ENCODE results near the gene SAMD14.

SAMD14 gene

DNA sequence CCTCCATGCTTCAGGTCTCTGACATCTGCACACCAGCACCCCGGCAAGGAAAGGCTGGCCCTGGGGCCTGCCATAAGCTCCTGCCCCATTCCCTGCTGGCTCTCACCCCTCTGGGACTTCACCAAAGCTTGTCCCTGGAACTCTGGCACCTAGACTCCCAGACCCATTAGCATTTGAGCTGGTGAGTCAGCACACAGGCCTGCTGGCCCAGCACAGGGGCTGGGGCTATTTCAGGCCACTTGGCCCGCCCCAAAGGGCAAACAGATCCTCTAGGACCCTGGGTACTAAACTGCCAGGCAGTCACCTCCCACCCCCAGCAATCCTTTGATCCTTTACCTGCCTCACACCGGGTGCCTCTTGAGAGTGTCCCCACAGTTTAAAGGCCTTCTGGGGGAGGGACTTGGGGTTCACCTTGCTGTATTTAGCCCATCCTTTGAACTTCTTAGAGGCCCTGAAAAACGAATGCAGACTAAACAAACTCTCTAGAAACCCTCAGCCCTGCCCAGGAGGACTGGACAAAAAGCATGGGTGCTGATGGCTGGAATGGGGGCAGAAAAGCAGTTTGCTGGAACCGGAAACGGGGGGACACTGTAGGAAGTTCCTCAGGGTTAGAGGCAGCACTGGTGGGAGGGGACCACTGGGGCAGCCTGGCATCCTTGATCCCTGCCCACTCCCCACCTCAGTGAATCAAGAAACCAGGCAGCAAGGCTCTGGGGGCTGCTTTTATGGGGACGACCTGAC lies 3.2 kb upstream of the SAMD14 start:
- no peak for DNase-seq (ENCODE audit: low read depth)

DNA sequence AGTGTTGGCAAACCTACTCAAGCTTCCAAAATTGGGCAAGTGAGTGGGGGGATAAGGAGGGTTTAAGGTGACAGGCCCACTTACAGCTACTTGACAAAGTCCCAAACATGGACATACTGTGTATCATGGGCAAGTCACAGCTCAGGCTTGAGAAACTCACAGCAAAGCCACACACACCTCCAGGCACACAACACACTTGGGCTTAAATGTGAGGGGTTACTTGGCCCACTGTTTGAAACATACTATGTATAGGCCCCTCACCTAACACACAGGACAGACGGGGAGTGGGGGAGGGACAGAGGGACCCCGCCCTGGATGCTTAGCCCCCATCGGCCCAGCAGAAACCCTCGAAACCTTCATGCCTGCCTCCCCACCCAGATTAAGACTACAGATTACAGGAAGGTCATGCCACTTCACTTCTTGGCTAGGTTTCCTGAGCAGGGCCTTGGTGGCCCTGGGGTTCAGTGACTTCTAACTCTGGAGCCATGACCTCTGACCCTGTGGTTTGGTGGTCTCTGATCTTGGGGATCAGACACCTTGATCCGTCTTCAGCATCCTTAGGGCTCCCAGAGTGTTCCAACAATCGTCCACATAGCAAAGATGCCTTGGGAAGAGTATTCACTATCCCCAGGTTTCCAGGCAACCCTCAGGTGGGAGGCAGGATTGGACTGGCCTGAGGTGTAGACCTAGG lies 2.3 kb upstream of the SAMD14 start:
- DNase-seq (ENCODE audit: low read depth) = no peak

DNA sequence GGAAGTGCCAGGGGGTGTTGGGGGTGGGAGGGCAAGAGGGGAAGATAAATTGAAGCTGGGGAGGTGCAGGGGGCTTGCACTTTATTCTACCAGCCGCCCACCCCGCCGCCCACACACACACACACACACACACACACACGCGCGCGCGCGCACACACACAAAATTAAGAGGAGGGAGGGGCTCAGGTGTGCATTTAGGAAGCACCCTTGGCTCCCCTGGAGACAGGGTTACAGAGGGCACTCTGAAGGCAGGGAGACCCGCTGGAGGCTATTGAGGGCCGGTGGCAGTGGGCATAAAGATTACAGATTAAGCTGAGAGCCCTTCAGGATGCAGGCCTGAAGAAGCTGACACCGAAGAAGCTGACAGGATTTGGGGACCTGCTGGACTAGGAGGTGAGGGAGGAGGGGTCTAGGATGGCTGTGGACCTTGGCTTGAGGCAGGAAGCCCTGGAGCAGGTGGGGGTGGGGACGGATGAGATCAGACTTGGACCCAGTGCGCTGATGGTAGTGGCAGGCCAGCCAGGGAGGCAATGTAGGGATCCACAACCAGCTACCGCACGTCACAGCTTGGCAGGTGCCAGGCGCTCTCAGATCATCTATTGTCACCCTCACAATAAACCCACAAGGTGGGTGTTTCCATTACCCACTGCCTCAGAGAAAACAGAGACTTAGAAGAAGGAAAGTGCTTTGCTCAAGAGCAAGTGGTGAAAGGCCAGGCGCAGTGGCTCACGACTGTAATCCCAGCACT lies 772 bp upstream of the SAMD14 start:
- DNase-seq (ENCODE audit: low read depth) = no peak

DNA sequence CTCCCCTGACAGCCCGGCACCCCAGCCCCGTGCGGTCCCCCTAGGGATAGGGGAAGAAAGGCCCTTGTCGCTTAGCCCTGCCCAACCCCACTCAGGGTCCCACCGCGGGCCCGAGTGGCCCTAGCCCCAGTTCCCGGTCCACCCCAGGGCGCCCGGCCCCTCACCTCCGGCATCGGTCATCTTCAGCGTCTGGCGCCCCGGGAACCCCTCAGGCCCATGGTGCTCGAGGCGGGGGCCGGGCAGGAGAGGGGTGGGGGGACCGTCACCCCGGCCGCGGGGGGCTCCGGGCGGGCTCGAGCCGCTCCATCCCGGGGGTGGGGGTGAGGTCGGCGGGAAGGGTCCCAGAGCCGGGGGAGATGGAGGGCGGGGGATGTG lies 620 bp downstream of the SAMD14 start:
- DNase-seq (ENCODE audit: low read depth) = no peak

DNA sequence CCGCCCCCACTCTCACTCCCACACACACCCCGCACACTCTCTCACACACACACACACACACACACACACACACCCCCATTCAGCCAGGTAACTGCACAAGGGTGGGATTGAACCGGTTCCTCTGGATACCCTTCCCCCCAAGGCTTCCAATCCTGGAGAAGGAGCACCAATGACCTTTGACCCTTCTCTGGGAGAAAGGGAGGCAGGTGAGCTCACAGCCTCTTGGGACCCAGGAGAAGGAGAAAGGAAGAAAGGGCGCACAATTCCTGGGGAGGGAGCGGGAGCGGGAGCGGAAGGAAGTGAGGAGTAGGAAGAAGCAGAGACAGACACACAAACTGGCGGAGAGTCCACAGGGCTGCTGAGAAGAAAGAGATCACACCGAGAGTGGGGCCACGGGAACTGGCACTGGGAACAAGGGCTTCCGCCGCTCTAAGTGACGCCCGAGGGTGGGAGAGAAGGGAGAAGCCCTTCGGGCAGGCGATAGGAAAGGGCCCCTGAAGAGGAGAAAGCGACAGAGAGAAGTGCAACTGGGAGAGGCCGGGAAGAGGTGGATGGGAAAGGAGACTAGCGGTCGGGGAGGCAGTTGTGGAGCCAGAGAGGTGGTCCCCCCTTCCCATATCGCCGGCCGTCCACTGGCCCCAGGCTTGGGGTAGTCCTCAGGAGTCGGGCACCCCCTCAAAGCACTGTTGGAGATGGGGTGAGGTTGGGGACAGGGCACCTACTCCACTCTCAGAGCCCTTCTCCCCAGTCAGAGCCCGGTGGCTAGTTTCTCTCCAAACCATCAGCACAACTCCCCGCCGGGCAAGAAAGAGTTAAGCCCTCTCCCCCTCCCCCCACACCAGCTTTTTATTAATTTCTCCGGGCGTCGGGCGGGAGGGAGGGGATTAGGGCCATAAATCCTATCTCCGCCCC lies 1.3 kb downstream of the SAMD14 start:
- DNase-seq (ENCODE audit: low read depth) = no peak

DNA sequence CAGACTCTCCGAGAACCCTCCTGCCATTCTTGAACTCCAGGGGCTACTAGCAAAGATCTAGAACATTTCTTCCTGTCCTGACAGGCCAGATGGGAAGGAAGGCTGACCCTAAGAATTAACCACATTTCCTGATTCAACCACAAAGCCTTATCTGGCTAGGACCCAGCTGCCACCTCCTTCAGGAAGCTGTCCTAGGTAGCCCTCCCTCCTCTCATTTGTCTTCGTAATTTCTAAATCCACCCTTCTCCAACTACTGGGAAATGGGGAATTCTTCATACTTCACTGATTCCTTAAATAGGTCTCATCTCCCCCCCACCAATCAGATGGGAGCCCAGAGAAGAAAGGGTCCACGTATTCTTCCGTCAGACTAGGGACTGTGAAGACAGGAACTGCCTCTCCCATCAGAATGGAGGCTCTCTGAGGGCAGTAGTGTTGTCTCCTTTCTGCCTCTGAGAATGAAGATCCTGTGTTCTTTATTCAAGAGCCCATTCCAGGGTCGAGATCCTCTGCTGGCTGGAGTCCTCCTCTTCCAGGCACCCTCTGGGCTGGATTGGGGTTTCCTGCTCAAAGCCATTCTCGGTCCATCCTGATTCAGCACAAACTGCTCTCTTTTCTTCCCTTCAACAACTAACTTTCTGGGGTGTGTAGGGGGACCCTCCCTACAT lies 2.1 kb downstream of the SAMD14 start:
- no peak for DNase-seq (ENCODE audit: low read depth)

DNA sequence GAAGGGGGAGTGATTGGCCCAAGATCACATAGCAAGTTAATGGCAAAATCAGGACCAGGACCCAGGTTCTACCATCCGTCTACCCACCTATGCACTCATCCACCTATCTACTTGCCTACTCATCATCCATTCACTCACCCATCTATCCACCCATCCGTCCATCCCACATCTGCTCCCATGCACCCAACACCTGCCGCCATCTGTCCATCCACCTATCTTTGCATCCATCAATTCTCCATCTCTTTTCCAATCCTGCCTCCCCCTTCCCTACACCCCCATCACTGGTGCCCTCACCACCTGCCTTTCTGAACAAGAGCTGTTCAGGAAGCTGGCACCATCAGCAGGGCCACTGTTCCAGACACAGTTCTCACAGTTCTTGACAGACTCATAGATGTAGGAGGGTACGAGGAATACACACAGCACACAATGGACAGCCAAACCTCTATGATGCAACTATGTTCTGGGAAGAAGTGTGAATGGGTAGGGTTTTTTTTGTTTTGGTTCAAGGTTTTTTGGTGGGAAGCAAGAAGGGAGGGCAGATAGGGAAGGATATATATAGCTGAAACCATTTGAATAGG lies 4.5 kb downstream of the SAMD14 start:
- DNase-seq (ENCODE audit: low read depth) = no peak

DNA sequence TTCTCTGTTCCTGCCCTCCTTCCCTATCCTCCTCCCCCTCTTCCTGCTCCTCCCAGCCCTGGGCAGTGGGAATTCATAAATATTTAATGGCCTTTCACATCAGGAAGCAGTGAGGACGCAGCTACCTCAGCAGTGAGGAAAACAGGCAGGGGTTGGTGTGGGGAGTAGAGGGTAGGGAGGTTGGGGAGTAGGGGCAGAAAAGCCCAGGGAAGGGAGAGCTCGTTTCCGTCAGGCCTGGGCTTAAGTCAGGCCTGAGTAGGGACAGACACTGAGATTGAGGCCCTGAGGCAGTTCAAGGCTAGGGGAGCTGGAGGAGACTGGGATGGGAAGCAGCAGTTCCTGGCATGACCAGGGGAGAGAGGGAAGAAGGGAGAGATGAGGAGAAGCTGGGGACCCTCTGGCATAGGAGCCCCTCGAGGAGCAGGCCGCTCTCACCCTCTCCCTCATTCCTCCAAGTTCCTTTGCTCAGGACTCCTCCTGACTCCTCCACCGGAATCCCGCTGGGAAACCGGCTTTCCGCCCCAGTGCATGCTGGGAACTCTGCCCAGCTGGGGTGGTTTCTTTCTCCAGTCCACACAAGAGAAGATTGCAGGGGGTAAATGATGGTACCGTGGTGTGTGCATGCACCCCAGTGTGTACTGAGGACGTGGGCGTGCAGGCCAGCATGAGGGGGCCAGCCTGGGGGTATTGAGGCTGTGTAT lies 6.2 kb downstream of the SAMD14 start:
- DNase-seq (ENCODE audit: low read depth) = no peak

DNA sequence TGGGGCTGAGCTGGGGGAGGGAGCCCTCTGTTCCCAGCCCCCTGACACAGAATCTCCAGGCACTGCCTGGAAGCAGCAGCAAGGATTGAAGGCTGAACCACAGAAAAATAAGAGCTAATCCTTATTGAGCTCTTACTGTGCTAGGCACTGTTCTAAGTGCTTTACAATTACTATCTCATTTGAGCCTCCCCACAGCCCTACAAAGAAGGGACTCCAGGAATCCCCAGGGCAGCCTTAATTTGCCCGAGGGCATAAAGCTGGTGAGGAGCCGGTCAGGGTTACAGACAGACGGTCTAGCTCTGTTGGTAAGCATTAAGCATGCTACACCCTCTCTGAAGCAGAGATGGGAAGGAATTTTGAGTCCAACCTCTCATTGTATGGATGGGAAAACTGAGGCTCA lies 7.0 kb downstream of the SAMD14 start:
- DNase-seq (ENCODE audit: low read depth) = no peak

DNA sequence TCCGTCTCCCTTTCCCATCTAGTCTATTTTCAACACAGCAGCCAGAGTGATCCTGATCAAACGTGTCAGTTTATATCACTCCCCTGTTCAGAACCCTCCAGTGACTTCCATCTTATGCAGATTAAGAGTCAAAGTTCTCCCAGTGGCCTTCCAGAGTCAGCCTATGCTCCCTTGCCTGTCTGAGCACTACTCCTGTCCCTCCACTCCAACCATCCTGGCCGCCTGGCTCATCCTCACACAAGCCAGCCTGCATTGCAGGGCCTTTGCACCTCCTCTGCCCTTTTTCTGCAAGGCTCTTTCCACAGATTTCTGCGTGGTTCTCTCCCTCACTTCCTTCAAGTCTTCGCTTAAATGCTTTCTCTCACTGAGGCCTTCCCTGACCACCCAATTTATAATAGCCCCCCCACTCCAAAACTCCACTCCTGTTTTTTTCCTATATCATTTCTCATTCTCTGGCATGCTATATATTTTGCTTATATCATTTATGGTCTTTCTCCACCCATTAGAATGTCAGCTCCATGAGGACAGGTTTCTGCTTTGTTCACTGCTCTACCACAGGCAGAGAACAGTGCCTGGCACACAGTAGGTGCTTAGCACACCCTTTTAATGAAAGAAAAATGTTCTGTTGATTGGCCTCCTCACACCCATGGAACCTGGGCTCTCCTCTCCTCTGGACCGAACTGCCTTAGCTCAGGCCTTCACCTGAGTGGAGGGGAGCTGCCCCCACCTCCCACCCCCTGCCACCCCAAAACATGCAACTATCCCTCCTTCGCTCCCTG lies 9.3 kb downstream of the SAMD14 start:
- no peak for DNase-seq (ENCODE audit: low read depth)

DNA sequence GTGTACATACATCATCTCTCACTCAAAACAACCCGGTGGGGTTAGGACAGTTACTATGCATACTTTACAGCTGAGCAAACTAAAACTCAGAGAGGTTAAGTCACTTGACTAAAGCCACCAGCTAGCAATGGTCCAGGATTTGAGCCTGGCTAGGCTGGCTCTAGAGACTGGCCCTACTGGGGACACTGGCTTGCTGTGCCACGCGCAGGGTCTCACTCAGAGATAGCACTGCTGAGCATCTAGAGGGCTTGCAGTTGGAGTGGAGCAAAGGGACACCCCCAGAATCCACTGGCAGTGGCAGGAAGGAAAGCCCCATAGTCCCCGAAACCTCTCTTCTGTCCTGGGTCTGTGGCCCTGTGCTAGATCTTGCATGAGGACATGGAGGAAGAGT lies 11.1 kb downstream of the SAMD14 start:
- no peak for DNase-seq (ENCODE audit: low read depth)

DNA sequence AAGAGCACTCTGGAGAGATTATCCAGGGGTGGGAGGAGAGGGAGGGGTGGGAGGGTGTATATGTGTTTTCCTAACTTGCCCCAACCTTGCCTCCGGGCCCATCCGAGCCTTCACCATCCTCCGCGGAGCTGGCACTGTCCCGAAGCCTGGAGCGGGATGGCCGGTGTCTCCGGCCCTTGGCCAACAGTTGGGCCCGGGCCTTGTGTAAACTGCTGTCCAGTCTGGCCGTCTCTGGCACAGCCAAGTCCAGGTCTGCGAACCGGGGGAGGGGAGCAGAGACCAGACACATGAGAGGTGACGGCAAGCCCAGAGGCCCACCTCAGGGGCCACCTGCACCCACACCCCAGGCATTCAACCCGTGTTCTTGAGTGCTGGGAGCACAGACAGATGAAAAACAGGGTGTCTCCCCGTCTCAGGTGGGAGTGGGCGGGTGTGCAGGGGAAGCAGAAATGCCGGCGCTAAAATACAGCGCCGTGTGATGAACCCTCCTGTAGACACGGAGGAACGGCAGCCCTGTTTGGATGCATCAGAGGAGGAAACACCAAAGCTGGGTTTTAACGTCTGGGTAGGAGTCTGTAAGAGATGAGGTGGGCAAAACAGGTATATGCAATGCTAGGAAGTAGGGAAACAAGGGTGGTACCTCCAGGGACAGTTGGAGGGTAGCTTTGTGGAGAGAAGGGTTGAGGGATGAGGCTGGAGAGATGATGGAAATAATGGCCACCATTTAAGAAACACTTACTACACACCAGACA lies 11.7 kb downstream of the SAMD14 start:
- no peak for DNase-seq (ENCODE audit: low read depth)

DNA sequence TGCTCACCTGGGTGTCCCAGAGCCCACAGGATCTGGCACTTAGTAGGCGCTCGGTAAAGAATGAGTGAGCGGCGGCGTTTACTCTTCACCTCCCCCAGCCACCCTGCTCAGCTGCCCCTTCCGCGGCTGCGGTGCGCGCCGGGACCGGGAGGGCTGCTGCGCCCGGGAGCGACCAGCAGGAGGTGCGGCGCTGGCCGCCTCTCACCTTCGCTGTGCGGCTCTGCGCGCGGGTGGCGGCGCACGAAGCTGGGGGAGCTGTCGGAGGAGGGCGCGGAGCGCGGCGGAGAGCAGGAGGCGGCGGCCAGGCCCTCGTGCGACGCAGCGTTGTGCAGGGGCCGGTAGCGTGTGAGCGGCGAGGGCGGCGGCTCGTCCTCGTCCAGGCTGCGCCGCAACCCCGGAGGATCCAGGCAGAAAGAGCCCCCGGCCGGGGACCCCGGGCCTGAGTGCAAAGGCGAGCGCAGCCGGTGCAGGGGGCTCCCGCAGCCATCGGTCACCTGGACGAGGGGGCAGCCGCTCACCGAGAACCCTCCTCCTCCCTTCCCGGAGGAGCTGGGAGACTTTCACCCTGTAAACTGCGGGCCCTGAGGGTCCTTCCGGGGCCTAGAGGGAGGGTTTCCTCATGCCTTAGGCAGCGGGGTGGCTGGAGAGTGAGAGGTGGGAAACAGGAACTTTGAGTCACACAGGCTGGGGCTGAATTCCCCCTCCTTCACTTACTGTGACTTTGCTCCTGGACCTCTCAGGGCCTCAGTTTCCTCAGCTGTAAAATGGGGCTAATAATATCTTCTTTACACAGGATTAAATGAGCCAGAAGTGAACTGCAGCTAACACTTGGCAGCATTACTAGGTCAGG lies 12.5 kb downstream of the SAMD14 start:
- DNase-seq (ENCODE audit: low read depth) = no peak

DNA sequence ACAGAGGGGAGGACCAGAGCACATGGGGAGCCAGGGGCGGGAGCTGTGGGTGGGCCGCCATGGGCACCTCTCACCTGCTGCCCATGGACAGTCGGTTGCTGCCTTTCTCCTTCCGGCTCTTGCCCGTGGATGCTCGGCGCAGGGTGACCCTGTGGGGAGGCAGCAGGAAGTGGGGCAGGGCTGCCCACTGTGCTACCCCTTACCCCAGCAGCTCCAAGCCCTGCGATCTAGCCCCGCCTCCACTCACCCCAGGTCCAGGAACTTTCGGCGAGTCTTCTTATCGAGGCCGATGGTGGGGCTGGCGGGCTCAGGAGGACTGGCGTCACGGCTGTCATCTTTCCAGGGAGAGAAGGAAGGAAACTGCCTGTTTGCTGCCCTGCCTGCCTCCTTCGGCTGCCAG lies 14.2 kb downstream of the SAMD14 start:
- no peak for DNase-seq (ENCODE audit: low read depth)

DNA sequence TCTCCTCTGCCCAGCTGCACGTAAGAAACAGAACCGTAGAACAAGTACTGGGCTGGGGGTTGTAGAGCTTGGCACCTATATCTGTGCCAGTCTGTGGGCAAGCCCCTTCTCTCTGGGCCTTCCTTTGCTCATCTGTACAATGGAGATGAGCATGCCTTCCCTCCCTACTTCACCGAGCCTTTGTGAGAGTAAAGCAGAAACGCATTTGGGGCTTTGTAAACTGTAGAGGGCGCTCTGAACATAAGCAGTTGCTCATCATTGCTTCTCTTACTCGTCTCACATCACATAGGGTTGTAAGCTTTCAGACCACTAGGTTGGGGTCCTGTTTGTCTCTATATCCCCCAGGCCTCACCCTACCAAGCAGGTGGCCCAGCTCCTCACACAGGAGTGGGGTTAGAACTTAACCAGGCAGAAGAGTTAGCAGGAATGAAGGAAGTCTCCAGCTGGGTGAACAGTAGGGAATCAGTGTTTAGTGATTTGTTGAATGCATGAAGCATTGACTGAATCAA lies 15.1 kb downstream of the SAMD14 start:
- no peak for DNase-seq (ENCODE audit: low read depth)

DNA sequence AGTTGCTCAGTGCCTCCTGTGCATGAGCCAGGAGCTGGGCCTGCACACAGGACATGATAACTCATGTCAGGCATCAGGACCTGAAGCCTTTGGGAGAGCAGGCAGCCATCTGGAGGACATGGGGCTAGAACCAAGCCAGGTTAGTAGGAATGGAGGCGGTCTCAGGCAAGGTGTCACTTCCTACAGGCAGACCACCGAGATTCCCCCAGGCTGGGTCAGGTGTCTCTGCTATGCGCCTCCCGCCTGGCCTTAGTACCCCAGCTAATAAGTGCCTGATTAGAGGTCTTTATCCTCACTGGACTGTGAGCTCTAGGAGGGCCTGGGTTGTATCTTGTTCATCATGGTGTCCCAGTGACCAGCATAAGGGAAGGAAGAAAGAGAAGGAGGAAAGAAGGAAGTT lies 15.6 kb downstream of the SAMD14 start:
- no peak for DNase-seq (ENCODE audit: low read depth)

DNA sequence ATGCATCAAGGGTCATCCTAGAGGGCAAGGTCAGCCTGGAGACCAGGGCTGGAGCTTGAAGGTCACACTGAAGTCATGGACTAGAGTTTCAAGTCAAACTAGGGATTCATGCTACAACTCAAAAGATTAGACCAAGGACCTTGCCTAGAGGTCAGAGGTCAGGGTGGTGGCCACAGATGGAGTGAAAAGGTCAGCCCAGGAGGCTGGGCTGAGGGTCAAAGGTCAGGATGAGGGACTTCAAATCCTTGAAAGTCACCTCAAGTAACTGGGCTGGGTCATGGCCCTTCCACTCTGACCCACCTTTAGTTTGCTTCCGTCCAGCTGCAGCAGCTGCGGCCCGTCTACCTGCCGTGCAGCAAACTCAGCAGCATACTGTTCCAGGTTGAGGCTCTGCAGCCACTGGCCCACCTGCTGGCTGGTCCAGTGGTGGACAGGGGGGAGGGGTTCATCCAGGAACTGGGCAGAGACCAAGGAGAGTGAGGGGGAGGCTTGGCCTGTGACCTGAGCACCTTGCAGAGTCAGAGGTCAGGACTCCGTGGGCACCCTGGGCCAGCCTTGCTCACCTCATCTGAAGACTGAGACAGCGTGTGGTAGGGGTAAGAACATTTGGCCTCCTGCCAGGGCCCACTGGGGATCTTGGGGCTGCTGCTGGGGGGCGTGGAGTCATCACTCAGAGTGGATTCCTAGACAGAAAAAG lies 16.2 kb downstream of the SAMD14 start:
- DNase-seq (ENCODE audit: low read depth) = no peak
